ENCODE results near the gene HIGD2A.

The HIGD2A gene

GRCh38 chr5:176360894-176361436 is 27.6 kb upstream of the HIGD2A start:
- peak in 1 of 2 experiments; percentile 10 for DNase-seq (ENCODE audit: low read depth in 1 of 2, low spot score in 1 of 2)
- no peak for TF ChIP-seq JUND (IDR thresholded peaks at IDR 0.05; ENCODE audit: low read depth)
- in situ Hi-C loops (cut with HindIII; ENCODE audit: low pct_unique_long_range_greater_than_20kb, low sequenced_read_pairs), result no loop called here

GRCh38 chr5:176361437-176362232 is 26.9 kb upstream of the HIGD2A start, which contains the start of gene KIAA1191:
KIAA1191 (minus strand) TSS chr5:176361764; CDS start chr5:176359508, 2,256 bp downstream.
- TF ChIP-seq JUND (IDR thresholded peaks at IDR 0.05; ENCODE audit: low read depth), result no peak
- in situ Hi-C loops (cut with HindIII; ENCODE audit: low pct_unique_long_range_greater_than_20kb, low sequenced_read_pairs), result no loop called here
- DNase-seq (ENCODE audit: low read depth in 1 of 2, low spot score in 1 of 2), result peak; percentile 83 to 92

GRCh38 chr5:176362233-176362490 is 26.4 kb upstream of the HIGD2A start:
- in situ Hi-C loops (cut with HindIII; ENCODE audit: low pct_unique_long_range_greater_than_20kb, low sequenced_read_pairs), result no loop called here
- no peak for DNase-seq (ENCODE audit: low read depth in 1 of 2, low spot score in 1 of 2)
- no peak for TF ChIP-seq JUND (IDR thresholded peaks at IDR 0.05; ENCODE audit: low read depth)

GRCh38 chr5:176364765-176365350 is 23.7 kb upstream of the HIGD2A start:
- TF ChIP-seq JUND (IDR thresholded peaks at IDR 0.05; ENCODE audit: low read depth), result no peak
- no peak for DNase-seq (ENCODE audit: low read depth in 1 of 2, low spot score in 1 of 2)
- in situ Hi-C loops (cut with HindIII; ENCODE audit: low pct_unique_long_range_greater_than_20kb, low sequenced_read_pairs), result no loop called here

- no peak for DNase-seq (ENCODE audit: low read depth in 1 of 2, low spot score in 1 of 2)
- in situ Hi-C loops (cut with HindIII; ENCODE audit: low pct_unique_long_range_greater_than_20kb, low sequenced_read_pairs), result no loop called here
- no peak for TF ChIP-seq JUND (IDR thresholded peaks at IDR 0.05; ENCODE audit: low read depth)
These were observed 23.0 kb upstream of the HIGD2A start, which contains the start of gene ARL10 for GRCh38 chr5:176365351-176366231. ARL10 (plus strand) TSS chr5:176365487; CDS start chr5:176365564, 77 bp downstream.

GRCh38 chr5:176366232-176366894 is 22.2 kb upstream of the HIGD2A start:
- no peak for TF ChIP-seq JUND (IDR thresholded peaks at IDR 0.05; ENCODE audit: low read depth)
- no peak for DNase-seq (ENCODE audit: low read depth in 1 of 2, low spot score in 1 of 2)
- in situ Hi-C loops (cut with HindIII; ENCODE audit: low pct_unique_long_range_greater_than_20kb, low sequenced_read_pairs), result no loop called here

- DNase-seq (ENCODE audit: low read depth in 1 of 2, low spot score in 1 of 2), result no peak
- in situ Hi-C loops (cut with HindIII; ENCODE audit: low pct_unique_long_range_greater_than_20kb, low sequenced_read_pairs), result no loop called here
- TF ChIP-seq JUND (IDR thresholded peaks at IDR 0.05; ENCODE audit: low read depth), result no peak
These were observed 19.8 kb upstream of the HIGD2A start for GRCh38 chr5:176368726-176369125.

- DNase-seq (ENCODE audit: low read depth in 1 of 2, low spot score in 1 of 2), result no peak
- no peak for TF ChIP-seq JUND (IDR thresholded peaks at IDR 0.05; ENCODE audit: low read depth)
- in situ Hi-C loops (cut with HindIII; ENCODE audit: low pct_unique_long_range_greater_than_20kb, low sequenced_read_pairs), result no loop called here
These were observed 18.4 kb upstream of the HIGD2A start for GRCh38 chr5:176369934-176370711.

- in situ Hi-C loops (cut with HindIII; ENCODE audit: low pct_unique_long_range_greater_than_20kb, low sequenced_read_pairs), result no loop called here
- no peak for DNase-seq (ENCODE audit: low read depth in 1 of 2, low spot score in 1 of 2)
These were observed 16.7 kb upstream of the HIGD2A start for GRCh38 chr5:176371621-176372539.

GRCh38 chr5:176373100-176373818 is 15.3 kb upstream of the HIGD2A start:
- in situ Hi-C loops (cut with HindIII; ENCODE audit: low pct_unique_long_range_greater_than_20kb, low sequenced_read_pairs), result no loop called here
- DNase-seq (ENCODE audit: low read depth in 1 of 2, low spot score in 1 of 2), result no peak
- TF ChIP-seq JUND (IDR thresholded peaks at IDR 0.05; ENCODE audit: low read depth), result no peak

More at GRCh38 chr5:176371621-176372539, 16.7 kb upstream of the HIGD2A start:
- TF ChIP-seq JUND (IDR thresholded peaks at IDR 0.05; ENCODE audit: low read depth), result no peak
